ENCODE results near the gene INSIG1. TPM values are rescaled to one million over a fixed set of nuclear protein-coding genes. Genes with fewer than 3 reads are reported as not detected.

The INSIG1 gene
- total RNA-seq, 6 donors from 2014 or later: 16.8 to 136 (median 100) TPM

GRCh38 chr7:155351120-155351870, 53.6 kb downstream of the INSIG1 start:
- Histone ChIP-seq H3K27me3 (peaks cover 0 to 11% (median 0%) of the 10 kb centered on the region in 4 donors), H3K4me1 (no peaks in the 10 kb centered on the region), H3K36me3 (no peaks in the 10 kb centered on the region), H3K27ac (no peak overlapping the region), H3K4me3 (no peak overlapping the region), H3K9me3 (no peaks in the 10 kb centered on the region)
- TF ChIP-seq POLR2AphosphoS5 (IDR thresholded peaks at IDR 0.05): no peak
- TF ChIP-seq POLR2A (IDR thresholded peaks at IDR 0.05): no peak
- TF ChIP-seq EP300 (IDR thresholded peaks at IDR 0.05): no peak
- TF ChIP-seq, protein P1, sequence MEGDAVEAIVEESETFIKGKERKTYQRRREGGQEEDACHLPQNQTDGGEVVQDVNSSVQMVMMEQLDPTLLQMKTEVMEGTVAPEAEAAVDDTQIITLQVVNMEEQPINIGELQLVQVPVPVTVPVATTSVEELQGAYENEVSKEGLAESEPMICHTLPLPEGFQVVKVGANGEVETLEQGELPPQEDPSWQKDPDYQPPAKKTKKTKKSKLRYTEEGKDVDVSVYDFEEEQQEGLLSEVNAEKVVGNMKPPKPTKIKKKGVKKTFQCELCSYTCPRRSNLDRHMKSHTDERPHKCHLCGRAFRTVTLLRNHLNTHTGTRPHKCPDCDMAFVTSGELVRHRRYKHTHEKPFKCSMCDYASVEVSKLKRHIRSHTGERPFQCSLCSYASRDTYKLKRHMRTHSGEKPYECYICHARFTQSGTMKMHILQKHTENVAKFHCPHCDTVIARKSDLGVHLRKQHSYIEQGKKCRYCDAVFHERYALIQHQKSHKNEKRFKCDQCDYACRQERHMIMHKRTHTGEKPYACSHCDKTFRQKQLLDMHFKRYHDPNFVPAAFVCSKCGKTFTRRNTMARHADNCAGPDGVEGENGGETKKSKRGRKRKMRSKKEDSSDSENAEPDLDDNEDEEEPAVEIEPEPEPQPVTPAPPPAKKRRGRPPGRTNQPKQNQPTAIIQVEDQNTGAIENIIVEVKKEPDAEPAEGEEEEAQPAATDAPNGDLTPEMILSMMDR (IDR thresholded peaks at IDR 0.05): no peak
- WGBS, 2 donors: 82 to 91% methylated on average over 14 of the region's 14 CpGs
- DNase-seq (no peak), ATAC-seq (ENCODE audit: low FRiP score in 2 of 2) (no peak)

GRCh38 chr7:155352076-155352752, 54.5 kb downstream of the INSIG1 start:
- 81 to 82% methylated on average over 18 to 21 of the region's 21 CpGs for WGBS, 2 donors
- H3K27me3 ChIP-seq: peaks cover 0 to 11% (median 0%) of the 10 kb centered on the region in 4 donors
- DNase-seq: no peak

DNA sequence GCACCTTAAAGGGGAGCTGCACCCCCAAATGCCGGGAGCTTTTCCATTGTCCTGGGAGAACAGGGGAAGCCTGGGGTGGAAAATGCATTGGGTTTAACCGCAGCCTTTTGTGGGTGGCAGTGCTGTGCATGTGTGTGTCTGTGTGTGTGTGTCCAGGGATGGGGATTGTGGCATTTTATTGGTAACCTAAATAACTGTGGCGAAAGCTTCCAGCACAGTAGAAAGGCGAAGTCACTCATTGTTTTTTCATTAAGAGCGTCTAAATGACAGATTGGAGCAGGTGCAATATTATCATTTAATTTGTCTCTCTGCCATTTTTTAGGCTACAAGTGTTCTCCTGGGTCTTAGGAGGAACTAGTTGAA, 55.1 kb downstream of the INSIG1 start:
- 81 to 83% methylated on average over 5 of the region's 5 CpGs for WGBS, 2 donors
- peaks cover 0 to 11% (median 0%) of the 10 kb centered on the region in 4 donors for H3K27me3 ChIP-seq

More at GRCh38 chr7:155352076-155352752, 54.5 kb downstream of the INSIG1 start:
- H3K4me3 ChIP-seq: no peak overlapping the region
- no peaks in the 10 kb centered on the region for H3K36me3 ChIP-seq
- H3K4me1 ChIP-seq: no peaks in the 10 kb centered on the region
- TF ChIP-seq POLR2AphosphoS5 (IDR thresholded peaks at IDR 0.05) (no peak), EP300 (IDR thresholded peaks at IDR 0.05) (no peak), POLR2A (IDR thresholded peaks at IDR 0.05) (no peak)
- TF ChIP-seq, protein P1 (IDR thresholded peaks at IDR 0.05): no peak
- no peaks in the 10 kb centered on the region for H3K9me3 ChIP-seq
- no peak overlapping the region for H3K27ac ChIP-seq
- ATAC-seq (ENCODE audit: low FRiP score in 2 of 2): no peak

DNA sequence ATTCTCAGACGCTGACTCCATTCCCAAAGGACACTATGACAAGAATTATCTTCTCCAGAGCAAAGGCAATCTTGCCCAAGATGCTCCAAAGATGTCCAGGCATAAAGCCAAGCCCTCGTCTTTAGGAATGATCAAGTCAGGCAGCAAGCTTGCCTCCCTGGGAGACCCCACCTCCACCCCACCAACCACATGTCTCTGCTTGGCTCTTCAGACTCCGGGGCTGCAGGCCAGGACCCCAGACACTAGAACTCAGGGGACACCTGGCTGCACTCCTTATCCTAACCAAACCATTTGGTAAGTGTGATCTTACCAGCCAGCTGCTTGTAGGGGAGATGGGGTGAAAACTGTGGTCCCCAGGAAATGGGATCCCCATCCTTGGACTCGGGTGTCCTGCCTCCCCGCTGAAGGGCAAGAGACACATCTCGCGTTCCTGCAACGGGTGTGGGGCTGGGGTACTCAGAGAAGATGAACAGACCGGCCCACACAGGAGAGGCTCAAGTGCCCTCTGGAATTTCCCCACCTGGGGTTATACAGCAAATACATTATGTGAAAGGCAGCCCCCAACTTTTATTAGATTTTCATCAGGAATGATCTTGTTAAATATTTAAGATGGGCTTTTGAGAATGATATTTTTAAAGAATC, 55.7 kb downstream of the INSIG1 start:
- Histone ChIP-seq H3K27me3 (peaks cover 0 to 11% (median 0%) of the 10 kb centered on the region in 4 donors), H3K9me3 (no peaks in the 10 kb centered on the region), H3K4me3 (no peak overlapping the region), H3K36me3 (no peaks in the 10 kb centered on the region), H3K4me1 (peaks cover 0 to 7% (median 0%) of the 10 kb centered on the region in 4 donors), H3K27ac (no peak overlapping the region)
- no peak for DNase-seq
- TF ChIP-seq, protein P1 (IDR thresholded peaks at IDR 0.05): no peak
- TF ChIP-seq POLR2AphosphoS5 (IDR thresholded peaks at IDR 0.05) (no peak), POLR2A (IDR thresholded peaks at IDR 0.05) (no peak), EP300 (IDR thresholded peaks at IDR 0.05) (no peak)
- no peak for ATAC-seq (ENCODE audit: low FRiP score in 2 of 2)
- WGBS, 2 donors: 36 to 65% methylated on average over 6 to 9 of the region's 9 CpGs

More for the DNA sequence above, 55.1 kb downstream of the INSIG1 start:
- DNase-seq: peak in 1 of 2 donors; percentile 12
- TF ChIP-seq, protein P1 (IDR thresholded peaks at IDR 0.05): no peak
- TF ChIP-seq POLR2A (IDR thresholded peaks at IDR 0.05) (no peak), POLR2AphosphoS5 (IDR thresholded peaks at IDR 0.05) (no peak), EP300 (IDR thresholded peaks at IDR 0.05) (no peak)
- Histone ChIP-seq H3K4me1 (peaks cover 0 to 2% (median 0%) of the 10 kb centered on the region in 4 donors), H3K36me3 (no peaks in the 10 kb centered on the region), H3K9me3 (no peaks in the 10 kb centered on the region), H3K4me3 (no peak overlapping the region), H3K27ac (no peak overlapping the region)
- ATAC-seq (ENCODE audit: low FRiP score in 2 of 2): no peak
